Neural cell (in vitro differentiated cells): Measurements from ENCODE around the gene CTXND1.

Experiments used
- CTCF ChIP-seq: fragments of 450-650 bp; IDR thresholded peaks from 2 replicates; pipeline ENCODE4 v1.5.1; 2014; ENCODE audit warnings: antibody characterized with exemption, mild to moderate bottlenecking, moderate library complexity; ENCODE audit not compliant: poor library complexity, severe bottlenecking
- EP300 ChIP-seq: fragments of 450-650 bp; conservative IDR thresholded peaks from 2 replicates; pipeline ENCODE4 v1.6.1; 2014; ENCODE audit warnings: antibody characterized with exemption, mild to moderate bottlenecking, moderate library complexity; ENCODE audit not compliant: poor library complexity, severe bottlenecking
- EZH2 ChIP-seq: fragments of 200-600, 300-800 bp; shearing (Covaris generic), sonication (generic); IDR thresholded peaks from 2 replicates; pipeline ENCODE4 v1.6.1; 2014; ENCODE audit warnings: antibody characterized with exemption, low read length, borderline replicate concordance, mild to moderate bottlenecking; ENCODE audit not compliant: insufficient read depth, poor library complexity, severe bottlenecking
- POLR2AphosphoS5 ChIP-seq: IDR thresholded peaks from 2 replicates; pipeline ENCODE4 v1.6.1; 2012
- RAD21 ChIP-seq: fragments of 450-650 bp; conservative IDR thresholded peaks from 2 replicates; pipeline ENCODE4 v1.6.1; 2014; ENCODE audit warnings: antibody characterized with exemption, mild to moderate bottlenecking, moderate library complexity
- TAF1 ChIP-seq: IDR thresholded peaks from 2 replicates; pipeline ENCODE4 v1.6.1; 2012; ENCODE audit warnings: low read depth

- TF ChIP-seq POLR2AphosphoS5 (no peak), CTCF (no peak), TAF1 (no peak), EP300 (no peak), EZH2 (no peak), RAD21 (no peak)
Measured at GRCh38 chr15:80228959-80229610, 22.9 kb downstream of the CTXND1 start.
